Pancreas (tissue), 10 donors: ENCODE data around the gene GIPC3. TPM values are rescaled to one million over a fixed set of nuclear protein-coding genes. Genes with fewer than 3 reads are reported as not detected.

Source experiments
- ATAC-seq, 4 donors: fragments of 200-7000 bp; cut with Tn5 transposase; one replicate each; pipeline versions ENCODE4 v1.8.0 to v1.9.1; 2020; ENCODE audit warnings: mild to moderate bottlenecking in 4 of 4, moderate library complexity in 4 of 4
- DNase-seq, 6 donors: peaks; one replicate each; pipeline ENCODE4 v3.0.0-alpha.2; 2020
- FAIRE-seq: peaks from 2 replicates; lab custom pipeline; 2012; peaks lifted over from hg19 to GRCh38; lab: Jason Lieb, UNC
- H3K27ac ChIP-seq, 4 donors: fragments of 200-600 bp; sonication (generic); 1 replicate in 3 of 4; 2 replicates in 1 of 4; pipeline versions ENCODE4 v1.5.0 to v1.8.0; 2020
- H3K27me3 ChIP-seq, 4 donors: fragments of 200-600 bp; one replicate each; pipeline ENCODE4 v1.8.0; 2021
- H3K36me3 ChIP-seq, 3 donors: fragments of 200-600 bp; sonication (generic) in 1 of 3; one replicate each; pipeline versions ENCODE4 v1.5.0 to v1.8.0; 2020 to 2021
- H3K4me1 ChIP-seq, 3 donors: fragments of 200-600 bp; one replicate each; pipeline ENCODE4 v1.8.0; 2021
- H3K4me3 ChIP-seq, 4 donors: fragments of 200-600 bp; sonication (generic) in 2 of 4; one replicate each; pipeline versions ENCODE4 v1.5.0 to v1.8.0; 2020 to 2021
- H3K9me3 ChIP-seq, 4 donors: fragments of 200-600 bp; one replicate each; pipeline ENCODE4 v1.8.0; 2021
- WGBS, 2 donors: extraction: QIAGEN DNeasy Blood & Tissue Kit; methylation state at CpG; one replicate each; pipeline ENCODE4 v1.1.7; 2013; 5-methylcytosine and 5-hydroxymethylcytosine counted together
- intact Hi-C, 3 donors: fragments of 100-400 bp; cut with DNase I; formaldehyde crosslinking; loops; one replicate each; pipeline versions ENCODE4 v1.11.1 to v1.14.2; 2022
- polyA plus RNA-seq, 2 donors: library from polyadenylated mRNA; stranded (reverse); fragments of 200-250 nt; gene quantifications; one replicate each; pipeline ENCODE4 v1.2.3, GENCODE V29; 2013
- total RNA-seq, 6 donors: library from RNA; stranded (reverse); fragmentation: NEBNext Ultra II Directional in 4 of 6; extraction: Animal tissue kit (Norgen Biotek cat#: 25700) in 4 of 6; gene quantifications; one replicate each; pipeline versions ENCODE4 v1.2.1 to v1.2.4, GENCODE V29; 2021 to 2023
- TF ChIP-seq, protein P1 (sequence below), 4 donors: fragments of 200-600 bp; sonication (generic) in 3 of 4; IDR thresholded peaks; one replicate each; pipeline versions ENCODE4 v1.5.0 to v1.8.0; 2021; ENCODE audit warnings: antibody characterized with exemption in 4 of 4
- donor health status: healthy with polysubstance abuse.
- donor health status: DM: no; HTN: no; CAD: no; lungs with moderate emphysema.
- donor health status: DM: no; HTN: no; CAD: no.
- donor health status: control.
- donor health status: control.
- donor health status: Bipolar disorder and iron deficiency.
- donor health status: DM: yes; HTN: yes; CAD: no.
- donor health status: DM: no; HTN: no; CAD: no.
- donor health status: DM: no; HTN: no; CAD: no.
- donor health status: DM: yes; HTN: yes; CAD: no.

The GIPC3 gene
- total and polyA plus RNA-seq, 8 donors, result 0.17 to 0.92 (median 0.30) TPM

DNA sequence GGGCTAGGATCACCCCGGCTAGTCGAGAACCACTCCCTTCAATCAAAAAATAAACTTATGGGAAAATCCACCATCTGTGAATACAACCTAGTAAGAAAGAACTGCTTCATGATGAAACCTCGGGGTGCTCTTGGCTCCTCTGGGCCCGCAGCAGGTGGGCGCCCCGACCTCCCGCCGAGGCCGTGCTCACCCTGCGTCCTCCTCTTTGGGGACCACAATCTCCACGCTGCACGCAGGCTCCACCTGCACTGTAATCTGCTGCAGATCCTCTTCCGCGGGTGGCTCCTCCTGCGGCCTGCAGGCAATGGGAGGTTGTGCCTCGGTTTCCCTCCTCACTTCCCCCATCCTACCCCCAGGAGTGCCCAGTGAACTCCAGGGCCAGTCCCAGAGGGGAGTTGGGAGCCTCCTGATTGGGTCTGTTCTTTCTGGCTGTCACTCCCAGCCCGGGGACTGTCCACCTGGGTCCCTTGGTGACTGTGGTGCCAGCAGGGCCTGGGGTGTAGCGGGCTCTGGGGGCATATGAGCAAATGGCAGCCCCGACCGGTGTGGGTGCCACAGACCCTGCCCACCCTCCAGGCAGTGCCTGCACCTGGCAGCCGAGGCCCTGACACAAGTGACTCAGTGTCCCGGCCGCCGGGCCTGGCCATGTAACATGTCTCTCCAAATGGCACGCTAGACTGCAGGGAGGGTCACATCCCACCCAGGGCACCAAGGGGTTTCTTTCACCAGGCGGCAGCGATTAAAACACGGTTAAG is 56.4 kb downstream of the GIPC3 start:
- Histone ChIP-seq H3K27ac (no peak overlapping the region), H3K9me3 (no peaks in the 10 kb centered on the region), H3K27me3 (no peaks in the 10 kb centered on the region), H3K4me1 (no peaks in the 10 kb centered on the region), H3K36me3 (peaks cover 0 to 9% (median 0%) of the 10 kb centered on the region in 3 donors), H3K4me3 (no peak overlapping the region)
- peak in 1 of 6 donors; percentile 57 for DNase-seq
- TF ChIP-seq, protein P1, sequence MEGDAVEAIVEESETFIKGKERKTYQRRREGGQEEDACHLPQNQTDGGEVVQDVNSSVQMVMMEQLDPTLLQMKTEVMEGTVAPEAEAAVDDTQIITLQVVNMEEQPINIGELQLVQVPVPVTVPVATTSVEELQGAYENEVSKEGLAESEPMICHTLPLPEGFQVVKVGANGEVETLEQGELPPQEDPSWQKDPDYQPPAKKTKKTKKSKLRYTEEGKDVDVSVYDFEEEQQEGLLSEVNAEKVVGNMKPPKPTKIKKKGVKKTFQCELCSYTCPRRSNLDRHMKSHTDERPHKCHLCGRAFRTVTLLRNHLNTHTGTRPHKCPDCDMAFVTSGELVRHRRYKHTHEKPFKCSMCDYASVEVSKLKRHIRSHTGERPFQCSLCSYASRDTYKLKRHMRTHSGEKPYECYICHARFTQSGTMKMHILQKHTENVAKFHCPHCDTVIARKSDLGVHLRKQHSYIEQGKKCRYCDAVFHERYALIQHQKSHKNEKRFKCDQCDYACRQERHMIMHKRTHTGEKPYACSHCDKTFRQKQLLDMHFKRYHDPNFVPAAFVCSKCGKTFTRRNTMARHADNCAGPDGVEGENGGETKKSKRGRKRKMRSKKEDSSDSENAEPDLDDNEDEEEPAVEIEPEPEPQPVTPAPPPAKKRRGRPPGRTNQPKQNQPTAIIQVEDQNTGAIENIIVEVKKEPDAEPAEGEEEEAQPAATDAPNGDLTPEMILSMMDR (IDR thresholded peaks at IDR 0.05), result no peak
- WGBS, 2 donors, result 93 to 97% methylated on average over 22 to 28 of the region's 28 CpGs
- intact Hi-C loops, result no loop called here
- FAIRE-seq, result no peak
- ATAC-seq, result no peak

DNA sequence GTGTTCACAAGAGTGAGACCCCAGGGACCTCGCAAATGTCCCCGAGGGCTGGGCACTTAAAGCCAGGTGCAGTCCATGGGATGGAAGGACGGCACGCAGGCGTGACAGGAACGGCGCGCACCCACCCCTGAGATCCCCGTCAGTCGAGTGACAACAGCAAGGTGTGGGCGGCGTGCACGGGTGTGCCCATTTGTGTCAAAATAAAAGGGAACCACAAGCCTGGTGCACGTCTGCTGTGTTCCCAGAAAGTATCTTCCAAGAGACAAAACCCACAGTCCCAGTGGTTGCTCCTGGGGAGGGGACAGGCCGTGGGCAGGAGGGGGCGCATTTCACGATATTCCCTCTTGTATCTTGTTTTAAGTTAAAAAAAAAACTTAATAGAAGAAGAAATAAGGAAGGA is 57.0 kb downstream of the GIPC3 start:
- 92 to 93% methylated on average over 17 of the region's 17 CpGs for WGBS, 2 donors
- H3K4me3 ChIP-seq, result no peak overlapping the region
- intact Hi-C loops, result no loop called here
- H3K9me3 ChIP-seq, result no peaks in the 10 kb centered on the region
- no peak for ATAC-seq
- FAIRE-seq, result no peak
- peaks cover 0 to 9% (median 0%) of the 10 kb centered on the region in 3 donors for H3K36me3 ChIP-seq
- peak in 1 of 6 donors; percentile 44 for DNase-seq
- H3K4me1 ChIP-seq, result no peaks in the 10 kb centered on the region
- H3K27ac ChIP-seq, result no peak overlapping the region
- no peaks in the 10 kb centered on the region for H3K27me3 ChIP-seq
- TF ChIP-seq, protein P1 (IDR thresholded peaks at IDR 0.05), result no peak

Other genes starting within 250 kb of the GIPC3 start
- gene NFIC, start 218.9 kb upstream of the GIPC3 start, total RNA-seq, result 100 to 1,000 TPM; 106 to 203 (median 127) TPM
- 10 to 100 TPM; 21.3 to 74.9 TPM for gene NFIC, start 218.9 kb upstream of the GIPC3 start, polyA plus RNA-seq
- 1 to 10 TPM; 1.2 to 6.8 (median 3.1) TPM for gene SMIM24, start 105.0 kb upstream of the GIPC3 start, total RNA-seq
- 100 to 1,000 TPM in 1 of 2 donors, 10 to 100 TPM in 1; 16.2 to 143 TPM for gene SMIM24, start 105.0 kb upstream of the GIPC3 start, polyA plus RNA-seq
- gene SMIM44, start 102.0 kb upstream of the GIPC3 start, total RNA-seq, result not detected
- gene SMIM44, start 102.0 kb upstream of the GIPC3 start, polyA plus RNA-seq, result under 1 TPM in 1 of 2 donors, not detected in 1; 0.92 TPM
- gene DOHH, start 84.8 kb upstream of the GIPC3 start, total RNA-seq, result 1 to 10 TPM; 3.2 to 8.0 (median 4.7) TPM
- 10 to 100 TPM in 1 of 2 donors, 1 to 10 TPM in 1; 7.3 to 10.5 TPM for gene DOHH, start 84.8 kb upstream of the GIPC3 start, polyA plus RNA-seq
- gene FZR1, start 79.2 kb upstream of the GIPC3 start, total RNA-seq, result 10 to 100 TPM; 15.1 to 28.1 (median 19.2) TPM
- 10 to 100 TPM; 20.8 to 34.2 TPM for gene FZR1, start 79.2 kb upstream of the GIPC3 start, polyA plus RNA-seq
- 1 to 10 TPM in 4 of 6 donors, under 1 TPM in 2; 0.73 to 2.6 (median 1.7) TPM for gene TEKTIP1, start 46.3 kb upstream of the GIPC3 start, total RNA-seq
- 1 to 10 TPM; 3.3 to 5.6 TPM for gene TEKTIP1, start 46.3 kb upstream of the GIPC3 start, polyA plus RNA-seq
- 10 to 100 TPM; 24.8 to 53.8 (median 39.2) TPM for gene MFSD12, start 27.9 kb upstream of the GIPC3 start, total RNA-seq
- 10 to 100 TPM; 29.6 to 53.6 TPM for gene MFSD12, start 27.9 kb upstream of the GIPC3 start, polyA plus RNA-seq
- gene HMG20B, start 12.5 kb upstream of the GIPC3 start, total RNA-seq, result 10 to 100 TPM; 26.3 to 45.7 (median 30.6) TPM
- gene HMG20B, start 12.5 kb upstream of the GIPC3 start, polyA plus RNA-seq, result 100 to 1,000 TPM in 1 of 2 donors, 10 to 100 TPM in 1; 84.0 to 102 TPM
- gene TBXA2R, start 21.4 kb downstream of the GIPC3 start, total RNA-seq, result 1 to 10 TPM in 2 of 6 donors, under 1 TPM in 4; 0.42 to 1.2 (median 0.50) TPM
- gene TBXA2R, start 21.4 kb downstream of the GIPC3 start, polyA plus RNA-seq, result 1 to 10 TPM in 1 of 2 donors, under 1 TPM in 1; 0.95 to 1.5 TPM
- gene CACTIN, start 41.3 kb downstream of the GIPC3 start, total RNA-seq, result 10 to 100 TPM in 3 of 6 donors, 1 to 10 TPM in 3; 6.8 to 14.6 (median 10.4) TPM
- 10 to 100 TPM; 17.4 to 27.2 TPM for gene CACTIN, start 41.3 kb downstream of the GIPC3 start, polyA plus RNA-seq
- gene PIP5K1C, start 115.0 kb downstream of the GIPC3 start, total RNA-seq, result 10 to 100 TPM; 12.9 to 21.4 (median 14.9) TPM
- 10 to 100 TPM; 14.1 to 24.8 TPM for gene PIP5K1C, start 115.0 kb downstream of the GIPC3 start, polyA plus RNA-seq
- 10 to 100 TPM in 5 of 6 donors, 1 to 10 TPM in 1; 9.2 to 23.7 (median 15.1) TPM for gene TJP3, start 122.9 kb downstream of the GIPC3 start, total RNA-seq
- gene TJP3, start 122.9 kb downstream of the GIPC3 start, polyA plus RNA-seq, result 10 to 100 TPM; 26.2 to 36.0 TPM
- gene APBA3, start 176.2 kb downstream of the GIPC3 start, total RNA-seq, result 10 to 100 TPM in 3 of 6 donors, 1 to 10 TPM in 3; 6.7 to 18.7 (median 9.7) TPM
- 10 to 100 TPM; 21.7 to 27.1 TPM for gene APBA3, start 176.2 kb downstream of the GIPC3 start, polyA plus RNA-seq
- 10 to 100 TPM; 30.0 to 46.3 (median 36.5) TPM for gene MRPL54, start 177.2 kb downstream of the GIPC3 start, total RNA-seq
- 100 to 1,000 TPM in 1 of 2 donors, 10 to 100 TPM in 1; 95.8 to 104 TPM for gene MRPL54, start 177.2 kb downstream of the GIPC3 start, polyA plus RNA-seq
- not detected for gene RAX2, start 186.8 kb downstream of the GIPC3 start, total RNA-seq
- gene RAX2, start 186.8 kb downstream of the GIPC3 start, polyA plus RNA-seq, result not detected
- gene MATK, start 200.9 kb downstream of the GIPC3 start, total RNA-seq, result 1 to 10 TPM in 2 of 6 donors, under 1 TPM in 2, not detected in 2; 0.69 to 3.9 (median 1.5) TPM
- 1 to 10 TPM; 1.6 to 1.8 TPM for gene MATK, start 200.9 kb downstream of the GIPC3 start, polyA plus RNA-seq